Urothelium cell line (cell line): ENCODE data around the gene CHI3L1.
"Not testable (repeated sequence)": the region's sequence is repeated elsewhere in the genome, so short reads cannot be mapped to it uniquely, and the experiment has no call there.

Experiments
- DNase-seq: peaks from one replicate; pipeline ENCODE4 v3.0.0; 2011; ENCODE audit warnings: low spot score, mixed read lengths
- FAIRE-seq: peaks from 2 replicates; lab custom pipeline; 2011; peaks lifted over from hg19 to GRCh38; lab: Jason Lieb, UNC

CHI3L1 gene

DNA sequence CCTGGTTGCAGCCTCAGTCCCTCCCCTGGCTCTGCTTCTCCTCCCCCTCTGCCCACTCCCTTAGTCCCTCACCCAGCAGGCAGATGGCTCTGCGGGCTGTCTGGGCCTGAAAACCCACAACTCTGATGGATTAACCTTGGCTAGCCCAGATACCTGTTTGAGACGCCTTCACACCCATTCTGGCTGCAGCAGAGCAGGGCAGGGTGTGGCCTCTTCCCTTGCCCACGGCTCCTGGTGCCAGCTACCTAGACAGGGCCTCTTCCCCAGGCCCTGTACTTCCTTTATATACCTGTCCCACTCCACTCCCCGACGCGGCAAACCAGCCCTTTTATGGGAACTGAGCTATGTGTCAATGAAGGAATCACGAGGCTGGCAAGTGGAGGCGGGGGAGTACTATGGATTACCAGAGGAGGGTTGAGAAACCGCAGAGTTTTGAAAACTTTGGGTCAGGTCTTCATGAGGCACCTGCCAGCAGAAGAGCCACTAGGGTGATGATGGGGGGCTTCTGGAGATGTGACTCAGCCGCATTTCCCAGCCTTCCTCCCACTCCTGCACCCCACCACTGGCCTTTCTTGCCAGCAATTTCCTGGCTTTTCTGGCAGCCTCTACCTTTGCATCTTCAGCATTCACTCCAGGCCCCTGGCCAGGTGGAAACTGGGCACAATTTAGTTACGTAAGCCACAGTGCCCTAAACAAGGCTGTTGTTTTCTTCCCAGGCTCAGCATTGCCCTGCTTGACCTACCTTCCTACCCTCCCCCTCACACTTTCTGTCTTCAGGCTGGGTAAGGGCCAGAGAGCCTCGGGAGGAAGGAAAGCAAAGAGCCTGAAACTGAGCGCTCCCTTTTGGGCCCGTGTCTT, at the start of gene CHI3L1:
Gene CHI3L1 (minus strand): TSS at position 259 of the 858 bp plus-strand sequence. CDS start 81 bp downstream, at position 178.
- FAIRE-seq (no peak), DNase-seq (no peak)

- DNase-seq, FAIRE-seq: not testable (repeated sequence)
These were observed 48.4 kb upstream of the CHI3L1 start for GRCh38 chr1:203234901-203235300.

- DNase-seq (no peak), FAIRE-seq (no peak)
These were observed 43.1 kb upstream of the CHI3L1 start, which contains the start of gene CHIT1 for GRCh38 chr1:203229471-203230135. Gene CHIT1, minus strand, starts transcription at chr1:203229673. Its CDS starts 37 bp downstream, at chr1:203229636.

- FAIRE-seq, result no peak
- DNase-seq, result no peak
These were observed 42.2 kb upstream of the CHI3L1 start for GRCh38 chr1:203228670-203229069.

- no peak for FAIRE-seq
These were observed 41.0 kb upstream of the CHI3L1 start for GRCh38 chr1:203227371-203228083.

GRCh38 chr1:203225071-203225470, 38.6 kb upstream of the CHI3L1 start:
- FAIRE-seq, result no peak
- DNase-seq, result no peak

More at GRCh38 chr1:203227371-203228083, 41.0 kb upstream of the CHI3L1 start:
- DNase-seq, result no peak

DNA sequence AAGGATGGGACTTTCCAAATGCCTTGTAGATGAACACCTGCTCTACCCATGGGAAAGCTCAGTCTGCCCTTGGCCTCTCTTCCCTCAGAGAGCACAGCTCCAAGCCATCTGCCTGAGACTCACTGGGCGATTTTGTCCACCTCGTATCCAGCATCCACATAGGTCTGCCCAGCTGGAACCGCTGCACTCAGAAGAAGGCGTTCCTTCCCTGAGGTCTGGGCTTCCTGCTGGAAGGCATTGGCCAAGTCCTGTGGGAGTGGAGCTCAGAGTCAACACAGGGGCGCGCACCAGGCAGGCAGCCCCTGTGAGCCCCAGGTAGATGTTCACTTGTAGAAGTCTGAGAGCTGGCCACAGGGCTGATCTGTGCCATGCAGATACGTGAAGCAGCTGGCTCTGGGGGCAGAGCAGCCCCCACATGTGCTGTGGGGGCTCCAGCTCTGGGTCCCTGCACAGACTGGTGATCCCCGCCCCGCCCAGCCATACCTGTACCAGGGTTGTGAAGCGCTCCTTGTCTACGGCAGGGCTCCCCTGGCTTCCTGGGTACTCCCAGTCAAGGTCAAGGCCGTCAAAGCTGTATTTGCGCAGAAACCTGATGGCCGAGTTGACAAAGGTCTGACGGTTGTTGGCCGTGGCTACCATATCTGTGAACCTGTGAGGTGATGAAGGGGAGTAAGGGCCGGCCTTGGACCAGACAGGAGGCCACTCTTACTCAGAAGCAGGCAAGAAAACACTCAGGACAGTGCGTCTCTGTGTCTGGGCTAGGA, 36.7 kb upstream of the CHI3L1 start:
- DNase-seq (no peak), FAIRE-seq (no peak)

DNA sequence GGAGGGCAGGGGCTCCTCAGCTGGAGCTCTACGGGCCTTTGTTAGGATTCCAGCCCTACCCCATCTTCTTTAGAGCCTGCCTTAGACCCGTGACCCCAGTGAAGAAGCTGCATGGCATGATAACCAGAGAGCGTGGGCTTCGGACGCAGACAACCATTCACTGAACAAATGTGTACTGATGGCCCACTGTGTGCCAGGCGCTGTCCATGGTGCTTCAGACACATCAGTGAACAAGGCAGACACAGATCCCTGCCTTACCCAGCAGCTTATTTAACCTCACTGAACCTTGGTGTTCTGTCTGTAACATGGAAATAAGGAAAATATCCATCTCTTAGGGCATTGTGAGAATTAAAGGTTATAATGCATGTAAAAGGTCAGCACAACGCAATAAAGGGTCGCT, 33.4 kb upstream of the CHI3L1 start:
- FAIRE-seq, result no peak
- DNase-seq, result peak; percentile 25

- FAIRE-seq, result no peak
- no peak for DNase-seq
These were observed 32.7 kb upstream of the CHI3L1 start for GRCh38 chr1:203219171-203219570.

GRCh38 chr1:203217668-203218067, 31.2 kb upstream of the CHI3L1 start:
- FAIRE-seq (no peak), DNase-seq (no peak)

GRCh38 chr1:203217139-203217655, 30.7 kb upstream of the CHI3L1 start:
- DNase-seq, result peak; percentile 17

GRCh38 chr1:203216274-203217138, 30.0 kb upstream of the CHI3L1 start:
- FAIRE-seq, result no peak

More at GRCh38 chr1:203217139-203217655, 30.7 kb upstream of the CHI3L1 start:
- no peak for FAIRE-seq

GRCh38 chr1:203215573-203215972, 29.1 kb upstream of the CHI3L1 start:
- FAIRE-seq, result no peak

More at GRCh38 chr1:203216274-203217138, 30.0 kb upstream of the CHI3L1 start:
- DNase-seq, result peak; percentile 72

DNA sequence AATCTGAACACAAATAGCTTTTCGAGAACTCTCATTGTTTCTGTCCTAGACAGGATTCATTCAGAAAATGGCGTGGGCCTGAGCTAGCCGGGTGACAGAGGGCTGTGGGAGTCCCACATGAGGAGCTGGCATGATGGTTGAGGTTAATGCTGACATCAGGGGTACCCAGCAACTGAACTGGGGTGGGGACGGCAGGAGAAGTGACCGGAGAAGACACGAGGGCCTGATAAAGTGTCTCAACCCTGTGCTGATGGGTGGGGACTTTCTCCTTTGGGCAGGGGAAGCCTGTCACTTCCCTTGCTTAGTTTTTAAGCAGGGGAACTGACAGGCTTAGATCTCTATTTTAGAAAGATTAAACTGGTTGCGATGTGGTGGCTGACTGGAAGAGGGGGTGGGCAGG, 28.4 kb upstream of the CHI3L1 start:
- FAIRE-seq, result no peak

More at GRCh38 chr1:203215573-203215972, 29.1 kb upstream of the CHI3L1 start:
- no peak for DNase-seq

GRCh38 chr1:203213126-203213525, 26.6 kb upstream of the CHI3L1 start:
- FAIRE-seq (no peak), DNase-seq (no peak)

More for the DNA sequence above, 28.4 kb upstream of the CHI3L1 start:
- no peak for DNase-seq

DNA sequence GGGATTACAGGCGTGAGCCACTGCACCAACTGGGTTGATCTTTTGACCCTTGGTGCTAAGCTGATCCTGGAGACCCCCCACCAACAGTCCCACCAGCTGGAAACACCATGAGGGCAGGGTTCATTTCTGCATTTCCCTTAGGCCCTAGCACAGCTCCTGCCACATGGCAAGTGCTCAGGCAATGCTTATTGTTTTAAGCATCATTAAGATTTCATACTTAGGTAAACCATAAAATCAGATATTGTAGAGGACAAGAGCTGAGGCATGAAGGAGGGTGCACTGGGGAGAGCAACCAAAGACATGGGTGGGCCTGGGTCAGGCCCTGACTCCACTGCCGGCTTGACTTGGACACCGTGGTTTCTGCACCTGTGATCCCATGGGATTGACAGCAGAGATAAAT, 25.3 kb upstream of the CHI3L1 start:
- DNase-seq (no peak), FAIRE-seq (no peak)

- no peak for FAIRE-seq
- no peak for DNase-seq
These were observed 24.5 kb upstream of the CHI3L1 start for GRCh38 chr1:203210988-203211387.

DNA sequence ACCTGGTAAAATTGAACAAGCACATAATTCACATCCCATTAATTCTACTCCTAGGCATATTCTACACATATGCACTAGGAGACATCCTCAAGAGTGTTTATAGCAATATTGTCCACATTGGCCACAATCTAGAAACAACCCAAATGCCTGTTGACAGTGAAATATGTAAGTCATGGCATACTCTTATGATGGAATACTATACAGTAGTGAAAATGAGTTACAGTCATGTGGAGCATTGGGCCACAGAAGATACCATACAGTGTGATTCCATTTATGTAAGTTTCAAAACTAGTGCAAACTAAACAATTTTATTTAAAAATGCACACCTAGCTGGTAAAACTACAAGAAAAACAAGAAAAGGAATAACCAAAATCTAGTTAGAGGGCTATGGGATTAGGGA, 23.8 kb upstream of the CHI3L1 start:
- no peak for DNase-seq
- FAIRE-seq, result no peak

- FAIRE-seq (no peak), DNase-seq (no peak)
These were observed 21.7 kb upstream of the CHI3L1 start for GRCh38 chr1:203208181-203208580.
